ENCODE results near the gene RNF157.

RNF157 gene

DNA sequence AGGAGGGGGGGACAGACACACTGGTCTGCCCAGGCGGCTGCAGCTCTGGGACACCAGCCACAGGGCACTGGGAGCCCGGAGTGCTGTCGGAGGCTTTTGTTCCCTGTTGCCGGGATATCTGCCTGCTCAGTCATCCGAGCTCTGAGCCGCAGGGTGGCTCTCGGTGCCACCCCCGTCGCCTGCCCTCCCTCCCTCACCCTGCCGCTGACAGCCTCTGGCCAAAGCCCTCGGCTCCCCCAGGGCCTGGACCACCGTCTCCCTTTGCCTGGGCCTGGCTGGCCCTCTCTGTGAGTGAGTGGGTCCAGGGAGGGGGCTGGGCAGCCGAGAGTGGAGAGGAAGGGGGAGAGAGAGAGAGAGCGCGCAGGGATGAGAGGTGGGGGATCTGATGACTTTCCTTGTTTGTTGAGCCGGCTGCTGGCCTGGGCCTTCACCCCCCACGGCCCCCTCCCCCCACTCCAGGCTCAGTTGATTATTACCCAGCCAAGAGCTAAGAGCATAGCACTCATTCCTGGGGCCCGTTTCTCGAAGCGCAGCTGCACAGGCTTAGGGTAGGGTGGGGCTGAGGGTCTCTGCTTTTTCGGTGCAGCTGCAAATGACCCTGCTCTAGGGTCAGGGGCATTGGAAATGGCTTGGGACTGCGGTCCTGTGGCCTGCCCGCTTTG is 101.9 kb downstream of the RNF157 start:
- H3F3A ChIP-seq (ENCODE audit: insufficient read depth, low read length), result no peaks in the 10 kb centered on the region
- TF ChIP-seq EZH2phosphoT487 (IDR thresholded peaks at IDR 0.05; ENCODE audit: low read length) (no peak), CTCF (IDR thresholded peaks at IDR 0.05; ENCODE audit: low read length) (no peak), EZH2 (optimal IDR thresholded peaks at IDR 0.05; ENCODE audit: low read depth, low read length) (no peak)
- H2AFZ ChIP-seq (ENCODE audit: low read length), result no peak overlapping the region
- DNase-seq, result no peak
- no peaks in the 10 kb centered on the region for H3K9me3 ChIP-seq (replicated peaks; ENCODE audit: insufficient read depth, low read length)
- H3K4me3 ChIP-seq (ENCODE audit: low read length), result no peak overlapping the region
- H3K4me1 ChIP-seq (ENCODE audit: low read length), result 0 out of 2 replicates have a peak, but pooled peaks cover 6% of the 10 kb centered on the region
- H4K20me1 ChIP-seq (ENCODE audit: insufficient read depth, low read length), result no peaks in the 10 kb centered on the region
- no peaks in the 10 kb centered on the region for H3K36me3 ChIP-seq (replicated peaks; ENCODE audit: insufficient read depth, low read length)
- no peaks in the 10 kb centered on the region for H3K79me2 ChIP-seq (ENCODE audit: low read length)
- peaks cover 27% of the 10 kb centered on the region for H3K27me3 ChIP-seq (replicated peaks; ENCODE audit: insufficient read depth, low read length)
- H3K9ac ChIP-seq (ENCODE audit: low read length), result no peak overlapping the region
- H3K9me2 ChIP-seq (replicated peaks; ENCODE audit: insufficient read depth, low read length), result no peaks in the 10 kb centered on the region
- no peak overlapping the region for H3K4me2 ChIP-seq (ENCODE audit: low read depth, low read length)
- no peak overlapping the region for H3K27ac ChIP-seq (ENCODE audit: low read length)

- H3K9me3 ChIP-seq (replicated peaks; ENCODE audit: insufficient read depth, low read length), result no peaks in the 10 kb centered on the region
- H3K36me3 ChIP-seq (replicated peaks; ENCODE audit: insufficient read depth, low read length), result no peaks in the 10 kb centered on the region
- H3K4me3 ChIP-seq (ENCODE audit: low read length), result no peak overlapping the region
- H4K20me1 ChIP-seq (ENCODE audit: insufficient read depth, low read length), result no peaks in the 10 kb centered on the region
- H3F3A ChIP-seq (ENCODE audit: insufficient read depth, low read length), result no peaks in the 10 kb centered on the region
- H3K27ac ChIP-seq (ENCODE audit: low read length), result no peak overlapping the region
- H3K4me1 ChIP-seq (ENCODE audit: low read length), result 0 out of 2 replicates have a peak, but pooled peaks cover 6% of the 10 kb centered on the region
- H3K9me2 ChIP-seq (replicated peaks; ENCODE audit: insufficient read depth, low read length), result no peaks in the 10 kb centered on the region
- TF ChIP-seq EZH2 (optimal IDR thresholded peaks at IDR 0.05; ENCODE audit: low read depth, low read length) (no peak), EZH2phosphoT487 (IDR thresholded peaks at IDR 0.05; ENCODE audit: low read length) (no peak), CTCF (IDR thresholded peaks at IDR 0.05; ENCODE audit: low read length) (no peak)
- DNase-seq, result no peak
- peaks cover 27% of the 10 kb centered on the region for H3K27me3 ChIP-seq (replicated peaks; ENCODE audit: insufficient read depth, low read length)
- no peaks in the 10 kb centered on the region for H3K79me2 ChIP-seq (ENCODE audit: low read length)
- no peak overlapping the region for H2AFZ ChIP-seq (ENCODE audit: low read length)
- no peak overlapping the region for H3K4me2 ChIP-seq (ENCODE audit: low read depth, low read length)
- no peak overlapping the region for H3K9ac ChIP-seq (ENCODE audit: low read length)
Observed at GRCh38 chr17:76137351-76138233, 102.7 kb downstream of the RNF157 start.

DNA sequence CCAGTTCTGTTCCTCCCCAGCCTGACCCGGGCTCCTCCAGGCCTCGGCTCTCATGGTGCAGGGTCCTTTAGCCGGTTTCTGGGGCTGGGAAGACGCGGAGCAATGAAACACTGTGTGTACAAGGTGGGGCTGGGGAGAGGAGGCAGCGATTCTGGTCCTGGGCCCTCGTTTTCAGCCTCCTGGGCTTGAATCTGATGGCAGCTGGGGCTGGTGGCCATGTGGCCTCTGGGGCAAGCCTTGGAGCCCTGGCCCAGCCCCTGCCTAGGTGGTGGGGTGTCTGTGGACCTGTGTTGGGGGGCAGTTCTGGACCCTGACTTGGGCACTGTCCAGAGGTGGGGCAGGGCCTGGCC is 103.3 kb downstream of the RNF157 start:
- H3K9me2 ChIP-seq (replicated peaks; ENCODE audit: insufficient read depth, low read length), result no peaks in the 10 kb centered on the region
- H3K9ac ChIP-seq (ENCODE audit: low read length), result no peak overlapping the region
- H2AFZ ChIP-seq (ENCODE audit: low read length), result no peak overlapping the region
- H3K27ac ChIP-seq (ENCODE audit: low read length), result no peak overlapping the region
- no peaks in the 10 kb centered on the region for H3K36me3 ChIP-seq (replicated peaks; ENCODE audit: insufficient read depth, low read length)
- no peaks in the 10 kb centered on the region for H3K79me2 ChIP-seq (ENCODE audit: low read length)
- DNase-seq, result no peak
- no peaks in the 10 kb centered on the region for H3K9me3 ChIP-seq (replicated peaks; ENCODE audit: insufficient read depth, low read length)
- H3K4me1 ChIP-seq (ENCODE audit: low read length), result 0 out of 2 replicates have a peak, but pooled peaks cover 6% of the 10 kb centered on the region
- no peak overlapping the region for H3K4me3 ChIP-seq (ENCODE audit: low read length)
- H3F3A ChIP-seq (ENCODE audit: insufficient read depth, low read length), result no peaks in the 10 kb centered on the region
- TF ChIP-seq CTCF (IDR thresholded peaks at IDR 0.05; ENCODE audit: low read length) (no peak), EZH2 (optimal IDR thresholded peaks at IDR 0.05; ENCODE audit: low read depth, low read length) (no peak), EZH2phosphoT487 (IDR thresholded peaks at IDR 0.05; ENCODE audit: low read length) (no peak)
- H3K27me3 ChIP-seq (replicated peaks; ENCODE audit: insufficient read depth, low read length), result peaks cover 27% of the 10 kb centered on the region
- H3K4me2 ChIP-seq (ENCODE audit: low read depth, low read length), result no peak overlapping the region
- no peaks in the 10 kb centered on the region for H4K20me1 ChIP-seq (ENCODE audit: insufficient read depth, low read length)

Data from MM.1S (cell line).